ENCODE data around the gene MMP3.

DNA sequence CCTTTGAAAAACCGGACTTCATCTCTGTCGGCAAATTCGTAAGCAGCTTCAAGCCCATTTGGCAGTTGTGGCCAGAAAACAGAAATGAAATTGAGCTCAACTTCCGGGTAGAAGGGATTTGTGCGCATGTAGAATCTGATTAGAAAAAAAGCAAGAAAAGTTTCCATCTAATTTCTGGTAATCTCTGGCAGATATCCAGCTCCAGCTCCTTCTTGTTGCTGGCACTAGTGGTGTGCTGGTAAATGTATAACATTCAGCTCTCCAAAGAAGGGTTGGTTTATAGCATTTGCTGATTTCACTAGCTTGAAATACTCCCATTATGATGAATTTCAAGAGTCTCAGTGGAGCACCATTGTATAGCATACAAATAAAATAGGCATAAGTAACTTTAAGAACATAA, 50.8 kb downstream of the MMP3 start:
- TF ChIP-seq EZH2 (IDR thresholded peaks at IDR 0.05; ENCODE audit: insufficient read depth, low read length): no peak
- TF ChIP-seq, protein P1, sequence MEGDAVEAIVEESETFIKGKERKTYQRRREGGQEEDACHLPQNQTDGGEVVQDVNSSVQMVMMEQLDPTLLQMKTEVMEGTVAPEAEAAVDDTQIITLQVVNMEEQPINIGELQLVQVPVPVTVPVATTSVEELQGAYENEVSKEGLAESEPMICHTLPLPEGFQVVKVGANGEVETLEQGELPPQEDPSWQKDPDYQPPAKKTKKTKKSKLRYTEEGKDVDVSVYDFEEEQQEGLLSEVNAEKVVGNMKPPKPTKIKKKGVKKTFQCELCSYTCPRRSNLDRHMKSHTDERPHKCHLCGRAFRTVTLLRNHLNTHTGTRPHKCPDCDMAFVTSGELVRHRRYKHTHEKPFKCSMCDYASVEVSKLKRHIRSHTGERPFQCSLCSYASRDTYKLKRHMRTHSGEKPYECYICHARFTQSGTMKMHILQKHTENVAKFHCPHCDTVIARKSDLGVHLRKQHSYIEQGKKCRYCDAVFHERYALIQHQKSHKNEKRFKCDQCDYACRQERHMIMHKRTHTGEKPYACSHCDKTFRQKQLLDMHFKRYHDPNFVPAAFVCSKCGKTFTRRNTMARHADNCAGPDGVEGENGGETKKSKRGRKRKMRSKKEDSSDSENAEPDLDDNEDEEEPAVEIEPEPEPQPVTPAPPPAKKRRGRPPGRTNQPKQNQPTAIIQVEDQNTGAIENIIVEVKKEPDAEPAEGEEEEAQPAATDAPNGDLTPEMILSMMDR (IDR thresholded peaks at IDR 0.05; ENCODE audit: insufficient read depth, low read depth, low read length): no peak
